Embryonic facial prominence (tissue), 1 donor: ENCODE measurements around the gene SLC35G1.

Experiments used
- DNase-seq: peaks from one replicate; pipeline ENCODE4 v3.0.0-alpha.2; 2016; ENCODE audit errors: extremely low spot score

SLC35G1 gene, protein sequence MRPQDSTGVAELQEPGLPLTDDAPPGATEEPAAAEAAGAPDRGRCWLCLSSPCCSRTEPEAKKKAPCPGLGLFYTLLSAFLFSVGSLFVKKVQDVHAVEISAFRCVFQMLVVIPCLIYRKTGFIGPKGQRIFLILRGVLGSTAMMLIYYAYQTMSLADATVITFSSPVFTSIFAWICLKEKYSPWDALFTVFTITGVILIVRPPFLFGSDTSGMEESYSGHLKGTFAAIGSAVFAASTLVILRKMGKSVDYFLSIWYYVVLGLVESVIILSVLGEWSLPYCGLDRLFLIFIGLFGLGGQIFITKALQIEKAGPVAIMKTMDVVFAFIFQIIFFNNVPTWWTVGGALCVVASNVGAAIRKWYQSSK

DNA sequence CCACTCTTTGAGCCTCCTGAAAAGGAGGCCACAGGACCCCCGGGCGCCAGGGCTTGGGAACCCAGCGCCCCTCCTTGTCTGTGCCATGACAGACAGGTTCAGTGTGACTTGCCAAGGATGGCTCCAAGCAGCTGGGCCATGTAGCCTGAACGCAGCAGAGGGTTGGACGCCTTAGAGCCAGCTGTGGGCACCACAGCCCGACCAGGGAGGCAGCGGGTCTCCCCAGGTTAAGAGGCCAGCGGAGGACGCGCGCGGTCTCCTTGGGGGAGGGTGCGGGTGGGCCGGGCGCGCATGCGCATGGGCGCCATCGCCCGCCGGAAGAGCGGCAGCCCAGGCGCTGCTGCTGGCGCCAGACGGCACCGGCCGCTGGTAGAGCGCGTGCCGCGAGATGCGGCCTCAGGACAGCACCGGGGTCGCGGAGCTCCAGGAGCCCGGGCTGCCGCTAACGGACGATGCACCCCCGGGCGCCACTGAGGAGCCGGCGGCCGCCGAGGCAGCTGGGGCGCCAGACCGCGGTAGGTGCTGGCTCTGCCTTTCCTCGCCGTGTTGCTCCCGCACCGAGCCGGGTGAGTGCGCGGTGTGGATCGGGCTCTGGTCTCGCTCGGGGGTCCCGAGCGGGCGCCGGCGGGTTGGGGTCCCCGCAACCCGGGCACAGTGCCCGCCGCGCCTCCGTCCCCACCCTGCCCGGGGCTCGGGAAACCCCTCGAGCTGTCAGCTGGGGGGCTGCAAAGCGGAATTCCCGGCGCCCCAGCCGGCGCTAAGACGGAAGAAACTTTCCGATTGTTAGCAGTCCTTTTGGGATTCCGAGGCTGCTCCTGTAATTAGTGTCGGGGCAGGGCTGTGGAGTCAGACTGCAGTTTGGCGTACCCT, at the start of gene SLC35G1:
TSS of gene SLC35G1 (plus strand) at position 333 of the 870 bp plus-strand sequence. CDS start at position 389, 56 bp downstream.
- DNase-seq: peak; percentile 7

DNA sequence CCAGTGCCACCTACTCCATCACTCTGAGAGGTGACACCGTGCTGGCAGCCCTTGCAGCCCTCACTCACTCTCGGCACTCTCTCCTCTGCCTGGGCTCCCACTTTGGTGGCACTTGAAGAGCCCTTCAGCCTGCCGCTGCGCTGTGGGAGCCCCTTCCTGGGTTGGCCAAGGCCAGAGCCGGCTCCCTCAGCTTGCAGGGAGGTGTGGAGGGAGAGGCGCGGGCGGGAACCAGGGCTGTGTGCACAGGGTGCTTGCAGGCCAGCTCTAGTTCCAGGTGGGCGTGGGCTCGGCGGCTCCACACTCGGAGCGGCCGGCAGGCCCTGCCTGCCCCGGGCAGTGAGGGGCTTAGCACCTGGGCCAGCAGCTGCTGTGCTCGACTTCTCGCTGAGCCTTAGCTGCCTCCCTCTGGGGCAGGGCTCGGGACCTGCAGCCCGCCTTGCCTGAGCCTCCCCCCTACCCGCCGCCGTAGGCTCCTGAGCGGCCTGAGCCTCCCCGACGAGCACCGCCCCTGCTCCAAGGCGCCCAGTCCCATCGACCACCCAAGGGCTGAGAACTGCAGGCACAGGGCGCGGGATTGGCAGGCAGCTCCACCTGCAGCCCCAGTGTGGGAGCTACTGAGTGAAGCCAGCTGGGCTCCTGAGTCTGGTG, 48.7 kb upstream of the SLC35G1 start:
- no peak for DNase-seq

DNA sequence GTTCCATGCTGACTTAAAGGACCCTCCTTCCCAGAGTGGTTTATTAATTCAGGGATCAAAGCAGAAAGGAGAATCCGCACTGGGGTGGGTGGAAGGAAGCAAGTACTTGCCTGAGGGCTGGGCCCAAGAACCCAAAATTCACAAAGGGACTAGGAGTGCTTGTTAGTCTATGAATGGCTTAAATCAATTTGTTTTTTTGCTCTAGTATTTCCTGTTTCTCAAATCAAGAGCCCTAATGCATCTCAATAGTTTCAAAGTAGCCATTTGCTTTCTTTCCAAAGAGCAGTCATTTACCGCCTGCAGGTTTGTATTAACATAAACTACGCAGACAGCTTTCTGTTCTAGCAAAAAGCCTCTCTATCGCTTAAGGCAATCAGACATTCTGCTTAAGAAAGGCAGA, 44.2 kb upstream of the SLC35G1 start:
- DNase-seq: no peak

DNA sequence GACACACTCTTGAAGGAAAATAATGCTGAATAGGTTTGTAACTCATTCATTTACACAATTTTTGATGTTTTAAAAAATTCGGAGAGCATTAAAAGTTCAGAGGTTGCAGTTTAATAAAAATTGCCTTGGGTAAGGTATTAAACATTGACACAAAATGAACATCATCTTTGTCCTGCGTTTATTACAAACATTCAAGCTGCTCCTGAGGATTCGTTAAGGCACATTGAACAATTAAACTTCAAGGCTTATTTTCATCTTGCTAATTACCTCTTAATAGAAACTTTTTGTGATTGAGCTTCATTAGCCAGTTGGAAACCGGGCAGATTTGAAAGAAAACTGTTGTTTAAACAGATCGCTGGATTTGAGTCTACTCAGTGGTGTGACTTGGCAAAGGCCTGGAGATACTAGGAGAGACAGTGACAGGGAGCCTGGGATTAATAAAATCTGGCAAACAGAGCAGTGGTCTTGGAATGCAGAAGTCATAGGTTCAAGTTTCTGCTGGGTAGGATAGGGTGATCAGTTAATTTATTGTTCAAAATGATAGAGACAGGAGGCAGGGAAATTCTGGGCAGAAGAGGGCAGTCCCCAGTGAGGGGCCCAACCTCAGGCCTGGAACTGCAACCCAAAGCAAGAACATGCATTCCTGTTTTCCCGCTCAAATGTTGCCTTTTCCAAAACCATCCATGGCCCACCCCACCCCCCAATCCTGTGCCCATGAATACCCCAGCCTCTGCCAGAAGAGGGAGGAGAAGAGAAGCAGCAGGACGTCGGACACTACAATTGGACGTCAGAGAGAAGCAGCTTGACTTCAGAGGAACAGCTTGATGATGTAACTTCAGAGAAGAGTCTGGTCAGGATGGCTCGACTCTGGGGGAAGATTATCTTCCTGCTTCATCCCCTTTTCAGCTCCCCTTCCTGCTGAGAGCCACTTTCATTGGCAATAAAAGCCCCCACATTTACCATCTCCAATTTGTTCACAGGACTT, 43.5 kb upstream of the SLC35G1 start:
- DNase-seq: no peak

DNA sequence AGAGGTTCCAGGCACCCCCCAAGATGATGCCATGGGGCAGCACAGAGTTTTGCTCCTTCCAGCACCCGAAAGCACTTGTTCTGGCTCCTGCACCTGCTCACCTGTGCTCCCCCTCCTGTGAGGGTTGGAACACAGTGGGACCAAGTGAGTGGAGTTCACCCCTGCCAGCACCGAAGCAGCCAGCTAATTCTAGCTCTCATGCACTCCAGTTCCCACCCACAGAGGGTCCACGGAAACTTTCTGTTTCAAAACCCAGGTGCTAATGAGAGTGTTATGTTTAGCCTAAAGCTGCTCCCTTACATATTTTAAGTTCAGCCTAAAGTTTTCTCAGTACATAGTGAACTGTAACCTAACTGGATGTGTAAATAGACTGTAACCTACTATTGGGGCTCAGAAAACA, 42.6 kb upstream of the SLC35G1 start:
- no peak for DNase-seq

DNA sequence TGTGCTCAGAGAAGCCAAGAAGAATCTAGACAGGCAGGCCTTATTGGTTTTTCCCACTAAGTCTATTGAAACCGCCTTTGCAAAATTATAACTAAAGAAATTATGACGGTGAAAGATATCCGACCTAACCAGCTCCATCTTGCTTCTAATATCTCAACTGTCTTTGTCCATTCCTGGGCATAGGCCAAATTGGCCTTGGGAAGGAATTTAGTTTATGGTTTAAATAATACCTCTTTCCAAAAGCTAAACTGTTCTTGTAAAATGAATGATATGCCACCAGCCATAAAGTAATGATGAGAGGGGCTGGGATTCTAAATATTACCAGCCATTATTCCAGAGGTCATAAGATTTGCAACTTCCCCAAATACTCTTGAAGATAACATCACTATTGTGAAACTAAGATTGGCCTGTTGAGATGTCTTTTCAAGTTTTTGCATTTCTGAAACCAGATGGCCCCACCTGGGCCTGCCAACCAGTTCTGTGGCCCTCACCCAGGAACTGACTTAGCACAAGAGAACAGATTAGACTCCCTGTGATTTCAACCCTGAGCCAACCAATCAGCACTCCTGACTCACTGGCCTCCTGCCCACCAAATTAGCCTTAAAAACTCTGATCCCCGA, 41.2 kb upstream of the SLC35G1 start:
- no peak for DNase-seq

DNA sequence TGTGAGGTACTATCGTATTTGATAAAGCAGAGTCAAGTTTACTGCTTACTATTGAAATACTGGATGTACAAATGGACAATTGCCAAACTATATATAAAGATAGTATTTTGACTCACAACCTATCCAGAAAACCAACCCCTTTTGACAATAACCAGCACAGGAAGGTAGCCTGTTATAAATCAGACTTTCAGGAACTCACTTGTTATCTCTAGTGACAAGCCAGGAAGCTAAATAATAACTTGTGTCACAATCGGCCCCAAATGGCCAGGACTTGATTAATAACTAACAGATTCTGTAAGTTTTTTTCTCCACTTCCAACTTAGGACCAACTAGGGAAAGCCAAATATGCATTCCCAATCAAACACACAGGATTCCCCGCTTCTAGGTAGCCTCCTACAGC, 38.8 kb upstream of the SLC35G1 start:
- no peak for DNase-seq

DNA sequence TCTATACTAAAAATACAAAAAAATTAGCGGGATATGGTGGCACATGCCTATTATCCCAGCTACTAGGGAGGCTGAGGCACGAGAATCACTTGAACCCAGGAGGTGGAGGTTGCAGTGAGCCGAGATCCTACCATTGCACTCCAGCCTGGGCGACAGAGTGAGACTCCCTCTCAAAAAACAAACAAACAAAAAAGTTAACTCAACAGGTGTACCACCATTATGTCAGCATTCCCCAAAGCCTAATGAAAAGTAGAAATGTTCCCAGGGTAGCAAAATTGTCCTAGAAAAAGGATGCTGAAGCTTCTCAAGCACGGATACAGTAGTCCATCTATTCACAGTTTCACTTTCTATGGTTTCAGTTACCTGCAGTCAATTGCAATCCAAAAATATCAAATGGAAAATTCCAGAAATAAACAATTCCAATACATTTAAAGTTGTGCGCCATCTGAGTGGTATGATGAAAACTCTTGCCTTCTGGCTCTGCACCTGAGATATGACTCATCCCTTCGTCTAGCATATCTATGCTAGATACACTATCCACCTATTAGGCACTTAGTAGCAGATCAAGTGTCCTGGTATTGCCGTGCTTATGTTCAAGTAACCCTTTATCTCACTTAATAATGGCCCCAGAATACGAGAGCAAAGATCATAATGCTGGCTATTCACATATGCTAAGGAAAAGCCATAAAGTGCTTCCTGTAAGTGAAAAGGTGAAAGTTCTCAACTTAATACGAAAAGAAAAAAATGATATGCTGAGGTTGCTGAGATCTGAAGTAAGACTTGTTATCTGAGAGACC, 37.2 kb upstream of the SLC35G1 start:
- no peak for DNase-seq

DNA sequence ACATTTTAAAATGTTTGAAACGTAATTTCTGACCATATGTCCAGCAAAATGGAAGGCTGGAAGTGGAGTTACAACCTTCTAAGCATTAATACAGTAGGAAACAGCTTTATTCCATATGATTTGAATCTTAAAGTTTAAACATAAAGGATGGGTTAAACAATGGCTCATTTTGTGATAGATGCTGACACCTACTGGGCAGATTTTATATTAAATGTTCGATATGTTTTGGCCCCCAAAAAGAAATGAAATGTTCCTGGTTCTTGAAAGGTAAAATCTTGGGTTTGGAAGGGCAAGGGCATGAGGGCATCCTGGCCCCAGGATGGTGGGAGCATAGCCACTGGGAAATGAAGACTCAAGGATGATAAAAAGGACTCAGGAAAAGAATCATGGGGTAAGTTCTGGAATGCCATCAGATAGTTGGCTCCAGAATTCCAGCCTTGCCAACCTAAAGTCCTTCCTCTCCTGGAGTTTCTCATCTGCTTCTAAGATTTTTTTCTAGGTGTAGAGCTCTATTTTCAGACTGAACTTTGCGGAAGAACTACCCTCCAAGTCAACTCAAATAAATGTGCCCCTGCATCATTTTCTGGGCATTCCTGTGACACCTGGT, 34.6 kb upstream of the SLC35G1 start:
- no peak for DNase-seq

DNA sequence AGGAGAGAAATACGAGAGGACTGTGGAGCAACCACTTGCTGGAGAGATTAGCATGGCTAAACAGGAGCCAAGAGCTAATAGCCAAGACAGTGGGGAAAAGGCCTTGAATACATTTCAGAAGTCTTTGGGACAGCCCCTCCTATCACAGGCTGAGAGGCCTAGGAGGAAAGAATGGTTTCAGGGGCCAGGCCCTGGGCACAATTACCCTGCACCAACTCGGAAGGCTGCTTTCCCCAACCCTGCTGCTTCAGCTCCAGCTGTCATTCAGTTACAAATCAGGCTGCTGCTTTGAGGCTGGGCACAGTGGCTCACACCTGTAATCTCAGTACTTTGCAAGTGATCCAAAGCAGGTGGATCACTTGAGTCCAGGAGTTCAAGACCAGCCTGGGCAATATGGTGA, 32.0 kb upstream of the SLC35G1 start:
- no peak for DNase-seq

DNA sequence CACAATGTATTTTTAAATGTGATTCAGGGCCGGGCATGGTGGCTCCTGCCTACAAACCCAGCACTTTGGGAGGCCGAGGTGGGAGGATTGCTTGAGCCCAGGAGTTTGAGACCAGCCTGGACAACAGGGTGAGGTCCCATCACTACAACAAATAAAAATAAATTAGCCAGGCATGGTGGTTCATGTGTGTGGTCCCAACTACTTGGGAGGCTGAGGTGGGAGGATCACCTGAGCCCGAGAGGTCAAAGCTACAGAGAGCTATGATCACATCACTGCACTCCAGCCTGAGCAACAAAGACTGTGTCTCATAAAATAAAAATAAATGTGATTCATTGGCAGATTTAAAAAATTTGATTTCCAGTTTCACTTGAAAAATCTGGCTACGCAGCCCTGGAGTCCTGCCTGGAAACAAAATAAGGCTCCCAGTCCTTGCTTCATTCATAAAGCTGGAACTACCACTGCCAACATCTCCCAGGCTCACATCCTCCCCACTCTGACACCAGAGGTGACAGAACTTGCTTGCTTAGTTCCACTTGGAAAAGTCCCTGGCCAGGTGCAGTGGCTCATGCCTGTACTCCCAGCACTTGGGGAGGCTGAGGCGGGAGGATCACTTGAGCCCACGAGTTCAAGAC, 27.9 kb upstream of the SLC35G1 start:
- no peak for DNase-seq

DNA sequence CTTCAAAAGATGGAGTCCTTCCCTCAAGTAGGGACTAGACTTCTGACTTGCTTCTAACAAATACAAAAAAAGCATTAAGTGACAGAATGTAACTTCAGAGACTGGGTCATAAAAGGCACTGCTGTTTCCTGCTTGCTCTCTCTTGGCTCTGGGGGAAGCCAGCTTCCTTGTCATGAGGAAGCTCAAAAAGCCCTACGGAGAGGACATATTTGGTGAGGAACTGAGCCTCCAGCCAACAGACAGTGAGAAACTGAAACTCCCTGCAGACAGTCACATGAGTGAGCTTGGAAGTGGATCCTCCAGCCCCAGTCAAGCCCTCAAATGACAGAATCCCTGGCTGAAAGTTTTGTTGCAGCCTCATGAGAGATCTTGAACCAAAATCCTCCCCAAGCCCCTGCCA, 26.3 kb upstream of the SLC35G1 start:
- DNase-seq: no peak

DNA sequence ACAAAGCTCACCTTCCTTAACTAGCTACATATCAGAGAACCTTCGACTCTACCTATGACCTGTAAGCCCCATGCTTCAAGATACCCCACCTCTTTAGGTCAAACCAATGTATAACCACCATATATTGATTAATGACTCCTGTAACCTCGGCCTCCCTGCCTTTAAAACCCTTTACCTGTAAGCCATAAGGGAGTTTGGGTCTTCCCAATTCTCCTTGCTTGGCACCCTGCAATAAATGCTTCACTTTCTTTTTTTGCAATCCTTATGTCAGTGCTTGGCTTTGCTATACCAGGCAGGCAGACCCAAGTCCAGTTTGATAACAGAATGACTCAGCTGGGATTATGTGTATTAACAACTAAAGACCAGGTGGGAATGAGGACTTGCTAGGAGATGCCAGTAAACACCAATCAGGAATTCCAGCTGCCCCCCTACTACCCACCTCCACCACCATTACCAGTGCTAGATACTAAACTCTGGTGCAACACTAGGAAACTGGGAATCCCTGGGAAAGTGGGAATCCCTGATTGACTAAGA, 22.0 kb upstream of the SLC35G1 start:
- DNase-seq: no peak

DNA sequence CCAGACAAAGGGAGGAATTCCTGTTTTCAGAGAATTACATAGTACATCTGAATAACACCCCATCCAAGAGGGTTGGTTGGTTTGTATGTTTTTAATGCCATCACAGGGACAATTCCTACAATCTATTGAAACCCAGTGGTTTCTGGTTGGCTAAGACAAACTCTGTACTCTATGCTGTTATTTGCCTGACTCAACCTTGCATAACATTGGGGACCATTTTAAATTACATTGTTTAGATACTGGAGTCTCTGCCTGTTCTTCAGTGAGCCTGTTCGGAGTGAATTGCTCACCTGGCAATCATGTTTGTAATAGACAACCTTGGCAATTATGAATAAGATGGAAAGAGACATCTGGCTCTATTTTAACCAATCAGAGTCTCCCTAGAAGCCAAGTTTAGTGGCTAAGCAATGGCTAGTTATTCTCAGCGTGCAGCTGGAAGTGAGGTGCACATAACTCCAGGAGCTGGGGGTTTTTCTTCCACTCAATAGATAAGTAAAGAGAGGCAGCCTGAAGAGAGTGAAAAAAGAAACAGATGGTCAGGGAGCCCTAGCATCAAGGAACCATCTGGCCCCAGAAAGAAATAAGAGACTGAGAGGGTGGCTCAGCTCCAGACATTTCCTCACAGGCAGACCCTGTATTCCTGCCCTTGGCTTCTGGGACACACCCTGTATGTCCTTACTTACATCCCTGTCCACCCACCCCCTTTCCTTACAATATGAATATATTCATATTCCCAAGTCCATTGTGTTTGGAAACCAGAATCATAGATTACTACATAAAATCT, 21.2 kb upstream of the SLC35G1 start:
- DNase-seq: no peak

DNA sequence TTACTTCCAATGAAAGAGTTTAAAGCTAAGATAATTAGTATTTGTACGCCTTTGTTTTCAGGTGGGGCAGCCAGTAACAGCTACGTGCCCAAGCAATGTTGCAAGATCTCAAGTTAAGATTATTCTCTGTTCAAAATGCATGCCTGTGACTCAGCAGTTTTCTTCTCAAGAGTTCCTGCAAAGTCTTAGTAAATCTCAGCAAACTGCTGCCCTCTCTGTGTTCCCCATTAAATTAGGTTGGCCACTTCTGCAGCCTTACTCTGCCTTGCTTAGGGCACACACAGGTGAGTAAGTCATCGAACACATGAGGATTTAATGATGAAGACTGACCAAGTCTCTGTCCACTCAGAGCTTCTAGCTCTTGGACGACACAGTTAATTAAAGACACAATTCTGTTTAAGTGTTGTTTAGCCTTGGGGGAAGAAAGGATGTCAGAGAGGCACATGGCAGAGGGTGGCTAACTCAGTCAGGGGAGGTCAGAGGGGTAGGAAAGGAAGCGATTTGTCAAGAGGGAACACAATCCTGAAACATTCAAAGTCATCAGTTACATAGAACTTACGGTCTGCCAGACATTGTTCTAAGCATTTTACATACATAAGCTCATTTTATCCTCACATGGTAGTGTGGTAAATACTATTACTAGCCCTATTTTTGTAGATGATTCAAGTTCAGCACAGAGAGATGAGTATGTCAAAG, 20.2 kb upstream of the SLC35G1 start:
- DNase-seq: no peak

DNA sequence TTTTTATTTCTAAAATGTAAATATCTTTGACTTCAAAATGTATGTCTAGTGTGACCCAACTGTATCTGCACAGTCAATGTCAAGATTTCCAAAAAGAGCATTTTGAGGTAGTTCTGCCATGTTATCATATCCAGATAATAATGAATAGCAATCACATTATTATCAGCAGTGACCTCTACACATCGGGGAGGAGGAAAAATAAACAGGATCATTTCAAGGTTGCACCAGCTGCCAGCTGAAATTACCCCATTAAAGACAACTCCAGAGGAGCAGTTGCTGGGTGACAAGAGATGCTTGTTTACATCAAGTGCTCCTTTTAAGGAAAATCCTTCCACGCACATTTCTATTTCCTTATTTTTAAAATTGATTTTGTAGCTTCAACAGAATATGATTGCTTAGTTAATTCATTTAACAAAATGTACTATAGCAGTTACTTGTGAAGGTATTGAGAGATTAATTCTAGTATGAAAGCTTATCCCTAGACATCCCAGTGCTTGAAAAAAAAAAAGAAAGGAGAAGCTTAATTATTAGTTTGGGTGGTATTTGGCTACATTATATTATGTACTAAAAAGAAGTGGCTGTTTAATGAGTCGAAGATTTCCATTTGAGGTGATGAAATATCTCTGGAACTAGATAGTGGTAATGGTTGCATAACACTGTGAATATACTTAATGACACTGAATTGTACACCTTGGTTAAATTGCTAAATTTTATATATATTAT, 19.3 kb upstream of the SLC35G1 start:
- DNase-seq: no peak

DNA sequence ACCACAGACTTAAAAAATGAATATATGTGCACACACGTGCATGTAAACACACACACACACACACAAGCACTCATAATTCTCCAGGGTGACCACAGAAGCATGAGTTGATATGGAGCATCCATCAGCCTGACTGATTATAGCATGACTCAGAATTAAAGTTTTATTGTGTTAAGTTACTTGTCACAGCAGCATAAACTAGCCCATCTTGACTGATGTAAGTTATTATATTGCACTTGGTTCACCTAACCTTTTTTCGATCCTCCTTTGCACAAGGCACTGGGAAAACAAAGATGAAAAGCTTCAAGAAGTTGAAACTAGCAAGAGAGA, 18.8 kb upstream of the SLC35G1 start:
- DNase-seq: no peak
